GM13977 (cell line): ENCODE data around the gene WDFY3.

Source experiments
- DNase-seq: peaks from one replicate; pipeline ENCODE4 v3.0.0; 2012; ENCODE audit warnings: low spot score
- CTCF ChIP-seq: IDR thresholded peaks from 2 replicates; pipeline ENCODE4 v1.5.1; 2012; ENCODE audit warnings: mild to moderate bottlenecking, control low read depth; ENCODE audit not compliant: insufficient read depth; ENCODE audit errors: extremely low read depth, missing control alignments
- in situ Hi-C: fragments of 300-500 bp; cut with MboI; formaldehyde crosslinking; loops from one replicate; pipeline ENCODE4 v1.12.0; 2022; ENCODE audit warnings: low sequenced_read_pairs, low pct_unique_long_range_greater_than_20kb, mixed read lengths, inconsistent platforms; ENCODE audit not compliant: unreplicated experiment

Gene WDFY3

GRCh38 chr4:84734037-84734436 lies 232.5 kb downstream of the WDFY3 start:
- in situ Hi-C loops = no loop called here
- no peak for TF ChIP-seq CTCF
- no peak for DNase-seq

- in situ Hi-C loops = no loop called here
Observed at GRCh38 chr4:84733343-84734033, 233.0 kb downstream of the WDFY3 start.

GRCh38 chr4:84730375-84730774 lies 236.1 kb downstream of the WDFY3 start:
- in situ Hi-C loops = no loop called here
- DNase-seq = no peak
- no peak for TF ChIP-seq CTCF

More at GRCh38 chr4:84733343-84734033, 233.0 kb downstream of the WDFY3 start:
- TF ChIP-seq CTCF = no peak
- DNase-seq = no peak

GRCh38 chr4:84727491-84727890 lies 239.0 kb downstream of the WDFY3 start:
- no peak for DNase-seq
- TF ChIP-seq CTCF = no peak
- in situ Hi-C loops = no loop called here

GRCh38 chr4:84726356-84726755 lies 240.1 kb downstream of the WDFY3 start:
- TF ChIP-seq CTCF = no peak
- no peak for DNase-seq
- in situ Hi-C loops = no loop called here

GRCh38 chr4:84722720-84723119 lies 243.8 kb downstream of the WDFY3 start:
- TF ChIP-seq CTCF = no peak
- no peak for DNase-seq

More at GRCh38 chr4:84722720-84723119, 243.8 kb downstream of the WDFY3 start:
- in situ Hi-C loops = no loop called here
